ENCODE results near the gene SLC66A1.

SLC66A1 gene

GRCh38 chr1:19325368-19325957 lies 13.3 kb downstream of the SLC66A1 start:
- Histone ChIP-seq H3K27ac (no peak overlapping the region), H3K36me3 (peaks cover 50% of the 10 kb centered on the region), H4K20me1 (peaks cover 28% of the 10 kb centered on the region; the same call in 1 of the 2 replicates), H3K9me3 (no peaks in the 10 kb centered on the region), H3K4me2 (peak overlapping the region; percentile 76), H3K27me3 (no peaks in the 10 kb centered on the region), H3K9ac (no peak overlapping the region), H3K4me3 (no peak overlapping the region), H3K4me1 (peaks cover 66% of the 10 kb centered on the region)
- TF ChIP-seq Cebpa-rat (IDR thresholded peaks at IDR 0.05) = no peak

- H3K36me3 ChIP-seq = peaks cover 50% of the 10 kb centered on the region
- H3K27ac ChIP-seq = peak overlapping the region; percentile 22; the same call in 1 of the 2 replicates
- H3K4me3 ChIP-seq = no peak overlapping the region
- H3K4me1 ChIP-seq = peaks cover 60% of the 10 kb centered on the region
- no peaks in the 10 kb centered on the region for H3K9me3 ChIP-seq
- H4K20me1 ChIP-seq = peaks cover 28% of the 10 kb centered on the region; the same call in 1 of the 2 replicates
- H3K4me2 ChIP-seq = peak overlapping the region; percentile 76
- no peaks in the 10 kb centered on the region for H3K27me3 ChIP-seq
- H3K9ac ChIP-seq = no peak overlapping the region
- TF ChIP-seq Cebpa-rat (IDR thresholded peaks at IDR 0.05) = no peak
These were observed 14.0 kb downstream of the SLC66A1 start for GRCh38 chr1:19325958-19326747.

- Histone ChIP-seq H3K36me3 (peaks cover 49% of the 10 kb centered on the region), H3K4me1 (peaks cover 56% of the 10 kb centered on the region), H4K20me1 (peaks cover 28% of the 10 kb centered on the region; the same call in 1 of the 2 replicates), H3K4me3 (no peak overlapping the region), H3K9ac (no peak overlapping the region), H3K4me2 (peak overlapping the region; percentile 76), H3K9me3 (no peaks in the 10 kb centered on the region), H3K27me3 (no peaks in the 10 kb centered on the region), H3K27ac (peak overlapping the region; percentile 22; the same call in 1 of the 2 replicates)
- no peak for TF ChIP-seq Cebpa-rat (IDR thresholded peaks at IDR 0.05)
These were observed 14.6 kb downstream of the SLC66A1 start for GRCh38 chr1:19326748-19327065.

- Histone ChIP-seq H4K20me1 (peaks cover 28% of the 10 kb centered on the region; the same call in 1 of the 2 replicates), H3K4me2 (no peak overlapping the region), H3K9ac (no peak overlapping the region), H3K36me3 (peaks cover 46% of the 10 kb centered on the region), H3K9me3 (no peaks in the 10 kb centered on the region), H3K4me1 (peaks cover 55% of the 10 kb centered on the region), H3K27me3 (no peaks in the 10 kb centered on the region), H3K27ac (no peak overlapping the region), H3K4me3 (no peak overlapping the region)
- TF ChIP-seq Cebpa-rat (IDR thresholded peaks at IDR 0.05) = no peak
These were observed 15.2 kb downstream of the SLC66A1 start for GRCh38 chr1:19327301-19327700.

- Histone ChIP-seq H3K36me3 (peaks cover 51% of the 10 kb centered on the region), H3K27me3 (no peaks in the 10 kb centered on the region), H3K4me3 (no peak overlapping the region), H3K27ac (no peak overlapping the region; the same call in 1 of the 2 replicates), H3K9ac (no peak overlapping the region), H4K20me1 (peaks cover 28% of the 10 kb centered on the region; the same call in 1 of the 2 replicates), H3K9me3 (no peaks in the 10 kb centered on the region), H3K4me2 (no peak overlapping the region), H3K4me1 (peaks cover 55% of the 10 kb centered on the region)
- no peak for TF ChIP-seq Cebpa-rat (IDR thresholded peaks at IDR 0.05)
These were observed 15.6 kb downstream of the SLC66A1 start for GRCh38 chr1:19327736-19328135.

- Histone ChIP-seq H3K27me3 (no peaks in the 10 kb centered on the region), H3K4me1 (peaks cover 49% of the 10 kb centered on the region), H3K9me3 (no peaks in the 10 kb centered on the region), H3K4me2 (no peak overlapping the region), H3K9ac (no peak overlapping the region), H3K27ac (no peak overlapping the region), H3K36me3 (peaks cover 47% of the 10 kb centered on the region), H3K4me3 (no peak overlapping the region), H4K20me1 (peaks cover 24% of the 10 kb centered on the region; the same call in 1 of the 2 replicates)
- TF ChIP-seq Cebpa-rat (IDR thresholded peaks at IDR 0.05) = no peak
These were observed 16.4 kb downstream of the SLC66A1 start for GRCh38 chr1:19328486-19328885.

- Histone ChIP-seq H4K20me1 (peaks cover 17% of the 10 kb centered on the region; the same call in 1 of the 2 replicates), H3K36me3 (peaks cover 40% of the 10 kb centered on the region), H3K27me3 (no peaks in the 10 kb centered on the region), H3K4me1 (peaks cover 42% of the 10 kb centered on the region), H3K4me3 (no peak overlapping the region), H3K9ac (no peak overlapping the region), H3K9me3 (no peaks in the 10 kb centered on the region), H3K4me2 (no peak overlapping the region), H3K27ac (no peak overlapping the region)
- no peak for TF ChIP-seq Cebpa-rat (IDR thresholded peaks at IDR 0.05)
These were observed 17.1 kb downstream of the SLC66A1 start for GRCh38 chr1:19329188-19329587.

GRCh38 chr1:19329611-19330010 lies 17.5 kb downstream of the SLC66A1 start:
- Histone ChIP-seq H4K20me1 (peaks cover 12% of the 10 kb centered on the region; the same call in 1 of the 2 replicates), H3K9me3 (no peaks in the 10 kb centered on the region), H3K27ac (no peak overlapping the region), H3K9ac (no peak overlapping the region), H3K4me2 (no peak overlapping the region), H3K4me3 (no peak overlapping the region), H3K36me3 (peaks cover 36% of the 10 kb centered on the region), H3K27me3 (no peaks in the 10 kb centered on the region), H3K4me1 (peaks cover 38% of the 10 kb centered on the region)
- TF ChIP-seq Cebpa-rat (IDR thresholded peaks at IDR 0.05) = no peak

GRCh38 chr1:19330449-19331135 lies 18.5 kb downstream of the SLC66A1 start:
- no peaks in the 10 kb centered on the region for H3K9me3 ChIP-seq
- TF ChIP-seq Cebpa-rat (IDR thresholded peaks at IDR 0.05) = no peak
- no peak overlapping the region for H3K4me2 ChIP-seq
- no peak overlapping the region for H3K9ac ChIP-seq
- H3K4me1 ChIP-seq = peaks cover 28% of the 10 kb centered on the region
- H3K4me3 ChIP-seq = no peak overlapping the region
- 0 out of 2 replicates have a peak, but pooled peaks cover 7% of the 10 kb centered on the region for H4K20me1 ChIP-seq
- no peak overlapping the region for H3K27ac ChIP-seq
- H3K36me3 ChIP-seq = peaks cover 29% of the 10 kb centered on the region
- no peaks in the 10 kb centered on the region for H3K27me3 ChIP-seq
